H7 (cell line): ENCODE data around the gene WDFY3. TPM values are rescaled to one million over a fixed set of nuclear protein-coding genes. Genes with fewer than 3 reads are reported as not detected.

ENCODE experiments used
- DNase-seq: peaks from one replicate; pipeline ENCODE4 v3.0.0; 2012
- H3K27me3 ChIP-seq: 2 replicates; pipeline ENCODE4 v1.6.0; 2011; ENCODE audit warnings: mild to moderate bottlenecking, low read length; ENCODE audit not compliant: control insufficient read depth, insufficient read depth
- H3K36me3 ChIP-seq: replicated peaks from 2 replicates; pipeline ENCODE4 v1.5.1; 2011; ENCODE audit warnings: low read length; ENCODE audit not compliant: control insufficient read depth, insufficient read depth
- H3K4me3 ChIP-seq: 2 replicates; pipeline ENCODE4 v1.5.1; 2011; ENCODE audit warnings: low read depth, mild to moderate bottlenecking, control low read depth, low read length, moderate library complexity; ENCODE audit not compliant: insufficient read depth
- total RNA-seq: library from RNA; depleted of rRNA; stranded (reverse); fragments of >200 nt; shearing (Covaris generic); gene quantifications from 2 replicates; pipeline ENCODE4 v1.2.3, GENCODE V29; 2014

The WDFY3 gene
- total RNA-seq, 1 experiment from 2014 or later = 19.5 TPM

DNA sequence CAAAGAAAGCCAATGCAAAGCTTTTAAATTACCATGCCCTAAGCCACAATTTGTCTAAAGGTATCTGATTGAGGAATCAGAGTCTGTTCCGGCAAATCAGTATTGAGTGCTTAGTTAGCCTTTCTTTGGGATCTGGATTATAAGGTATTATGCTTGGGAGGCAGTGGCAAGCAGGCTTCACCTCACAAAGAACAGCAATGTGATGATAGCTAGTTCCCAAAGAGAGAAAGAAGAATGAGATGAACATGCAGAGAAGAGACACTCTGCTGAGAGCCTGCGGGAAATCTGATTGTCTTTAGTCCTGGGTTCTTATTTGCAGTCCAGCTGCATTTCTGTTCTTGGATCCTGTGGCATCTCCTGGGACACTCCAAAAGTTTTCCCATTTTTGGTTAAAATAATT is 35.2 kb downstream of the WDFY3 start:
- no peak for DNase-seq
- H3K36me3 ChIP-seq = peaks cover 5% of the 10 kb centered on the region

DNA sequence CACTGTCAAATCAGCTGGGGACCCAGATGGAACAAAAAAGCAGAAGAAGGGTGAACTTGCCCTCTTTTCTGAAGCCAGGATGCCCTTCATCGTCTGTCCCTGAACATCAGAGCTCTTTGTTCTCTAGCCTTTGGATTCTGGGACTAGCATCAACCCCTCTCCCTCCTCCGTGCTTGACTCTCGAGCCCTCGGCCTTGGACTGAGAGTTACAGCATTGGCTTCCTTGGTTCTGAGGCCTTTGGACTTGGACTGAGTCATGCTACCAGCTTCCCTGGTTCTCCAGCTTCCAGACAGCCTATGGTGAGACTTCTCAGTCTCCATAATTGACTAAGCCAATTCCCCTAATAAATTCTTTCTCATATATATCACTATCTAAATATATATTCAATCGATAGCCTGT is 38.4 kb downstream of the WDFY3 start:
- no peak for DNase-seq
- H3K36me3 ChIP-seq = peaks cover 5% of the 10 kb centered on the region
- H3K27me3 ChIP-seq = no peaks in the 10 kb centered on the region
- no peak overlapping the region for H3K4me3 ChIP-seq

More for the DNA sequence above, 35.2 kb downstream of the WDFY3 start:
- H3K27me3 ChIP-seq = no peaks in the 10 kb centered on the region
- no peak overlapping the region for H3K4me3 ChIP-seq

DNA sequence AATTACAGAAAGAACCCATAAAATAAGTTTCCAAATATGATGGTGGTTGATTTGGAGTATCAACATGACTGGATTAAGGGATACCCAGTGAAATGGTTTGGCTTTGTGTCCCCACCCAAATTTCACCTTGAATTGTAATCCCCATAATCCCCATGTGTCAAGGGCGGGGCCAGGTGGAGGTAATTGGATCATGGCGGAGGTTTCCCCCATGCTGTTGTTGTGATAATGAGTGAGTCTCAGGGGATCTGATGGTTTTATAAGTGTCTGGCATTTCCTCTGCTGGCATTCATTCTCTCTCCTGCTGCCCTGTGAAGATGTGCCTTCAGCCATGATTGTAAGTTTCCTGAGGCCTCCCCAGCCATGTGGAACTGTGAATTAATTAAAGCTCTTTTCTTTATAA is 39.1 kb downstream of the WDFY3 start:
- H3K27me3 ChIP-seq = no peaks in the 10 kb centered on the region
- DNase-seq = no peak
- no peak overlapping the region for H3K4me3 ChIP-seq
- peaks cover 5% of the 10 kb centered on the region for H3K36me3 ChIP-seq

DNA sequence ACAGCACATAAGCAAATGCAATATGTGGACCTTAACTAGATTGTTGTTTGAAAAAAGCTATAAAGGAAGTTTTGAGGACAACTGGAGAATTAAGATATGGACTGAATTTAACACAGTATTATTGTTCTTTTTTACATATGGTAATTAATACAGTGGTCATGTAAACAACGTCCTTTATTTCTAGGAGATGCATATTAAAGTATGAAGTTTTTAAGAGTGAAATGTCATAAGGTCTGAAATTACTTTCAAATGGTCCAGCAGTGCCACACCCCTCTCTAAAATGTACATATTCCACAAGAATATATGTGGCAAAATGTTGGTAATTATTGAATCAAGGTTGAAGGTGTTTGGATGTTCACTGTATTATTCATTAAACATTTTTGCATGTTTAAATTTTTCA is 40.9 kb downstream of the WDFY3 start:
- DNase-seq = no peak
- Histone ChIP-seq H3K27me3 (no peaks in the 10 kb centered on the region), H3K4me3 (no peak overlapping the region), H3K36me3 (peaks cover 5% of the 10 kb centered on the region)

DNA sequence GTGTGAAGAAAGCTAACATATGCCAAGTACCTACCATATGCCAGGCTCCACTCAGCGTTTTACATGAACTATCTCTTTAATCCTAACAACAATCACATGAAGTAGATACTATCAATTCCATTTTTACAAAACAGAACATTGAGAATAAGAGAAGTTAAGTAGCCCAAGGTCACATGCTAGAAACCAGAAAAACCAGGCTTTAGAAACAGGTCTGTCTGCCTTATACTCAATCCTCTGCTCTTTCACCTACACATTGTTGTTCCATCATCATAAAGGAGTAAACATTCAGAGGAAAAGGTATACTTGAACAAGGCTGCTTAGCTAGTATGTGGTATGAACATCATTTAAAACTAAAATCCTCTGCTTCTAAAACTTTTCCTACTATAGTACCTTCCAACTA is 42.1 kb downstream of the WDFY3 start:
- Histone ChIP-seq H3K36me3 (peaks cover 5% of the 10 kb centered on the region), H3K4me3 (no peak overlapping the region), H3K27me3 (no peaks in the 10 kb centered on the region)
- no peak for DNase-seq

DNA sequence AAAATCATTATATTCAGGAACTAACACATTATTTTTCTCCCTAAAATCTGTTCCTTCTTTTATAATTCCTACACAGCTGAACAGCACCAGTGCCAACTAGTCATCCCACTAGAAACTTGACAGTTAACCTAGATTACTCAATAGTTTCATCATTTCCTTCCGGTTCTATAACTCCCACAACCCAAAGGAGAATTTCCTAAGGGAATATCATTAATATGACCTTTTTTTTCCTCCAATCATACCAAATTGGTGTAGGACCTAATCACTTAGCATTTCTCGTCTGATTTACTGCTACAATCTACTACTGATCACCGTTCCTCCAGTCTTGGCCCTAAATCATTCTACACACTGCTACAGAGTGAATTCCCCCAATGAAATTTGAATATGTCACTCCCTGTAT is 45.9 kb downstream of the WDFY3 start:
- Histone ChIP-seq H3K4me3 (no peak overlapping the region), H3K27me3 (no peaks in the 10 kb centered on the region), H3K36me3 (no peaks in the 10 kb centered on the region)
- DNase-seq = no peak

DNA sequence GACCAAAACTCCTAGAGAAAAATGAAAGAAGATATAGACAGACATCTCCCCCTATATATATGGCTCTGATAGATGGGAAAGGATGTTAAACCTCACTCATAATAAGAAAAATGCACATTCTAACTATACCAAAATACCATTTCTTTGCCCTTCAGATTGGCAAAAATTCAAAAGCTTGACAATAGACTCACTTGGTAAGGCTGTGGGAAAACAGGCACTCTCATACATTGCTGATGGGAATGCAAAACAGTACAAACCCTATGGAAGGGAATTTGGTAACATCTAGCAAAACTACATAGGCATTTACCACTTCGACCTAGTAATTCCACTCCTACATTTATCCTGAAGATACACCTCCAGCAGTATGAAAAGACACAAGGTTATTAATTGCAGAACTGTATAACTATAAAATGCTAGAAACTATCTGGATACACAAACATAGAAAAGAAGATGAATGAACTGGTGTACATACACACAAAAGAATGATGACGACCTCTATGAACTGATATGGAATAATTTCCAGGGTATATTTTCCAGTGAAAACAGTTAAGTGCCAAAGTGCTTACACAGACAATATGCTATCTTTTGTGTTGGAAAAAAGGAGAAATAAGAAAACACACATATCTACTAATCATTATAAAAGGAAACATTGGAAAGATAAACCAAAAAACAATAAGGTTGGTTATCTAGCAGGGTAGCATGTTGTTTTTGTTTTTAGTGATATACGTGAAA is 48.5 kb downstream of the WDFY3 start:
- no peaks in the 10 kb centered on the region for H3K36me3 ChIP-seq
- H3K4me3 ChIP-seq = no peak overlapping the region
- H3K27me3 ChIP-seq = no peaks in the 10 kb centered on the region
- DNase-seq = no peak

DNA sequence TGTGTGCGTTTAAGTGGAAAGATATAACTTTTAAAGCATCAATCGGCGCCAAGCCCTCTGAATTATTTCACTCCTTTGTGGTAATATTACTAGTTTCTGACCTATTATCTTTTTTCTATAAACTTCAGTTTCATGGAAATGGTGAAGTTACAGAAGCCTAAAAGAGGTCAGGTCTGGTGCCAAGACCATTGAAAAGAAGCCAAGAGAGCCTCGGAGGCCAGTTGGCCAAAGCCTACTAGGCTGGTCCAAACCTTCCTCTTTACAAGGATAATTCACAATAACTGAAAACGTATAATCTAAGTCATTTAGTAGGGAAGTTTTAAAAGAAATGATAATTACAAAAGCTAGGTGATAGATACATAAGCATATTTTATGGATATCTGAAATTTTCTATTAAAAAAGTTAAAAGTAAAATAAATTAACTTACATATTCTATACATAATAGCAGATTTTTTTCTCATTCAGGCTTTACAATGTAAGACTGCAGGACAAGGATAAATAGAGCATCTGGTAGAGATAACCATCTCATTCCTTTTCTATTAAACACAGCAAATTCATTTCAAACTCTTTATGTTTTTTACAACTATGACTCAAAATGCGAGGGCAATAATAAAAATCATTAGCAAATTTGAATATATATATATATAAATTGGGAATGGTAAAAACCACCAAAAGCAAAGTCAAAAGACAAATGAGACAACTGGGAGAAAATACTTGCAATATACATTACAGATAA is 49.2 kb downstream of the WDFY3 start:
- no peak for DNase-seq
- Histone ChIP-seq H3K4me3 (no peak overlapping the region), H3K36me3 (no peaks in the 10 kb centered on the region), H3K27me3 (no peaks in the 10 kb centered on the region)

DNA sequence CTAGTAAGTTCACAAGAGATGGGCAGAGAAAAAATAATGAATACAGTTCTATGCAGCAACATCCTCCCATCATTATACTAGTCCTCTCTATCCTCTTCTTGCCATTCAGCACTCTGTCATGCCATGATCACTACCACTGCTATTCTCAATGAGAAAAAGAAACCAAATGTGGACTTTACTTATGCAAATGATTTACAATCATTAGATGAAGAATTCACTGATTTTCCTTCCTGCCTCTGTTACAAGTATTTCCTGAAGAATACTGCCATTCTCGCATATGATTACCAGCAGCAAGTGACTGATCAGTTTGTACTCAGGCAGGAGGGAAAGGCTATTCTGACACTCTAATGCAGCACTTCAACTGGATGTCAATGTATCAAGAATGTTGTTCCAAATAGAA is 50.3 kb downstream of the WDFY3 start:
- H3K4me3 ChIP-seq = no peak overlapping the region
- no peak for DNase-seq
- H3K27me3 ChIP-seq = no peaks in the 10 kb centered on the region
- H3K36me3 ChIP-seq = no peaks in the 10 kb centered on the region

DNA sequence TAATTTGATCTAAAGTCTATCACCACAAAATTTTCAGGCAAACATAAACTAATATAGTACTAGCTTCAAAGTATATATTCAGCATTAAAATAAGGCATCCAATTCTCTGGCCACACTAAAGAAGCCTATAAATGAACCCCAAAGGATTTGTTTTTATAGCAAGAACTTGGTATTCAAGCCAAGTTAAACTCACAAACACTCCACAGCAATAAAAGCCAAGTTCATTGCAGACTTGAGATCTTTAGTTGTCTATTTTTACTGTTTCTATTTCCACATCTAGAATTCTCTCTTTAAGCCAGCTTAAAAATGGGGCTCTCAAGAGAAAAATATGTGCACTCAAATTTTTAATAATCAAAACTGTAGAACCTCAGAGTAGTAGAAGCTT is 51.1 kb downstream of the WDFY3 start:
- H3K36me3 ChIP-seq = no peaks in the 10 kb centered on the region
- no peaks in the 10 kb centered on the region for H3K27me3 ChIP-seq
- H3K4me3 ChIP-seq = no peak overlapping the region
- no peak for DNase-seq

DNA sequence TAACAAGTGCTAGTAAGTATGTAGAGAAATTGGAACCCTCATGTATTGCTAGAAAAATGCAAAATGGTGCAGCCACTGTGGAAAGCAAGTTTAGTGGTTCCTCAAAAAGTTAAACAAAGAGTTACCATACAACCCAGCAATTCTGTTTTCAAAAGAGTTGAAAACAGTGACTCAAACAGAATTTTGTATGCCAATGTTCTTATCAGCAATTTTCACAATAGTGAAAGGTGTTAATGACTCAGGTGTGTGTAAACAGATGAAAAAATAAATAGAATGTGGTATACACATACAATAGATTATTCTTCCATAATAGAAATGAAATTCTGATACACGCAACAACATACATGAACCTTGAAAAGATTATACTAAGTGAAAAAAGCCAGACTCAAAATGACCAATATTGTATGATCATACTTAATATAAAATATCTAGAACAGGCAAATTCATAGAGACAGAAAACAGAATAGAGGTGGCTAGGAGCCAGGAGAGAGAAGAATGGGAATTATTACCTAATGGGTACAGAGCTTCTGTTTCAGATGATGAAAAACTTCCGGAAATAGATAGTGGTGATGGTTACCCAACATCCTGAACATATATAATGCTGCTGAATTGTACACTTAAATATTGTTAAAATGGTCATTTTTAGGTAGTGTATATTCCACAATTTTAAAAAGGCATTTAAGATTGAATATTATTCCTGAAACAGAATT is 51.6 kb downstream of the WDFY3 start:
- no peak for DNase-seq
- no peaks in the 10 kb centered on the region for H3K27me3 ChIP-seq
- no peak overlapping the region for H3K4me3 ChIP-seq
- no peaks in the 10 kb centered on the region for H3K36me3 ChIP-seq

DNA sequence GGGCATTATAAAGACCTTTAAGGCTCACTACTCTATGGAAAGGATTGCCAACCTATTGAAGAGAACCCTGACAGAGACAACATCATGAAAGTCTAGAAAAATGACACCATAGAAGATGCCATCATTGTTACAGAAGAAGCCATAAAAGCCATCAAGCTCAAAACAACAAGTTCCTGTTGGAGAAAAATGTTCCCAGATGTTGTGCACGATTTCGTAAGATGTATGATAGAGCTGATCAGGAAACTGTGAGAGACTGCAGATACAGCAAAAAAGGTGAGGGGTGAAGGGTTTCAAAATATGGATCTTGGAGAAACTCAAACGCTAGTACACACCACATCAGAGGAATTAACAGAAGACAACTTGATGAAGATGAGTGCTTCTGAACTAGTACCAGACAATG is 53.3 kb downstream of the WDFY3 start:
- Histone ChIP-seq H3K4me3 (no peak overlapping the region), H3K27me3 (no peaks in the 10 kb centered on the region), H3K36me3 (no peaks in the 10 kb centered on the region)
- DNase-seq = no peak

DNA sequence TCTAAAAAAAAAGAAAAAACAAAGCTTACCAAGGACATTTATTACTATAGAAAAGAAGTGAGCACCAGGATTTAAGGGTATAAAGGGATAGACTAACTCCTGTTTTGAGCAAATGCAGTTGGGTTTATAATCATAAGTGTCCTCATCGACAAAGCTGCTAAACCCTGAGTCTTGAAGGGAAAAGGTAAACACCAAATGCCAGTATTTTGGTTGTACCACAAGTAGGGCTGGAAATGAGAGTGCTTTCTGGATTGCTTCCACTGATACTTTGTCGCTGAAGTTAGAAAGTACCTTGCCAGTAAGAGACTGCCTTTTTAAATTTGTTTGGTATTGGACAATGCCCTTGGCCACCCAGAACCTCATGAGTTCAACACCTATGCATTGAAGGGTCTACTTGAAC is 53.7 kb downstream of the WDFY3 start:
- Histone ChIP-seq H3K36me3 (no peaks in the 10 kb centered on the region), H3K27me3 (no peaks in the 10 kb centered on the region), H3K4me3 (no peak overlapping the region)
- DNase-seq = no peak

DNA sequence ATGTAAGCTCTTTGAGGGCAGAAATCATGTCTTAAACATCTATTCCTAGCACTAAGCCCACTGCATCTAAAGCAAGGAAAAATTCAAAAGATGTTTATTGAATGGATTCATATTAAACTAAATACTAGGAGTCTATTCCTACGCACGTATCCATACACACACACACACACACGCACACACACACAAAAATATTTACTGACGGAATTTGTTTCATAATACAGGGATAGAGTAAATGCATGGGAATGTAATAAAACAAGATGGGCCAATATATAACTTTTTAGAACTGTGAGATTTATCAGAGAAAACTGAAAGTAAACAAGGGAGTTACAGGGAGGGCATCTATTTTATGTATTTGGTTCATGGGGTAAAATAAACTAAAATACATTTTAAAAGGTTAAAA is 57.6 kb downstream of the WDFY3 start:
- no peak for DNase-seq
- H3K36me3 ChIP-seq = no peaks in the 10 kb centered on the region
- no peaks in the 10 kb centered on the region for H3K27me3 ChIP-seq
- no peak overlapping the region for H3K4me3 ChIP-seq

DNA sequence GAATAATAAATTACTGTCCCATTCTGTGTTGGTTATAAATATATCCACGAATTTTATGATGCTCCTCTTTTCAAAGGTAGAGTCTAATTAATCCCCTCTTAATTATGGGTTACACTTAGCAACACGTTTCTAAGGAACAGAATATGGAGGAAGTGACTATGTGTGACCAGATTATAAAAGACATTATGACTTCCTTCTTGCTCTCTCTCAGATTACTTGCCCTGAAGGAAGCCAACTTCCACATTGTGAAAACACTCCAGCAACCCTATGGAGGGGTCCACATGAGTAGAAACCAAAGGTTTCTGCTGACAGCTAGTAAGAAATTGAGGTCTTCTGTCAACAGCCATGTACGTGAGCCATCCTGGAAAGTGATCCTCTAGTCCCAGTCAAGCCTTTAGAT is 59.3 kb downstream of the WDFY3 start:
- H3K36me3 ChIP-seq = no peaks in the 10 kb centered on the region
- no peak for DNase-seq
- no peak overlapping the region for H3K4me3 ChIP-seq
- H3K27me3 ChIP-seq = no peaks in the 10 kb centered on the region
